GM12891 (cell line): ENCODE data around the gene SCYL2.

Experiments used
- POLR2A ChIP-seq: IDR thresholded peaks from 2 replicates; pipeline ENCODE4 v1.6.1; 2011; ENCODE audit warnings: low read depth, low read length, control low read depth
- POLR2AphosphoS5 ChIP-seq: IDR thresholded peaks from 2 replicates; pipeline ENCODE4 v1.6.1; 2011; ENCODE audit warnings: low read depth, low read length, control low read depth
- POU2F2 ChIP-seq: IDR thresholded peaks from 2 replicates; pipeline ENCODE4 v1.6.1; 2011; ENCODE audit warnings: low read depth, mild to moderate bottlenecking, control low read depth, low read length, moderate library complexity
- SPI1 ChIP-seq: IDR thresholded peaks from 2 replicates; pipeline ENCODE4 v1.6.1; 2011; ENCODE audit warnings: low read depth, low read length, control low read depth
- TAF1 ChIP-seq: IDR thresholded peaks from 2 replicates; pipeline ENCODE4 v1.6.1; 2011; ENCODE audit warnings: low read depth, low read length, control low read depth

GRCh38 chr12:100331871-100332270, 64.9 kb downstream of the SCYL2 start:
- TF ChIP-seq POLR2A (no peak), SPI1 (no peak), POLR2AphosphoS5 (no peak), TAF1 (no peak), POU2F2 (no peak)
